Vagina (tissue), 2 donors: Measurements from ENCODE around the gene ANKRD11.

ENCODE experiments used
- CTCF ChIP-seq, 3 experiments: fragments of 450-650 bp in 2 of 3; fragments of 200-600 bp in 1 of 3; sonication (generic) in 1 of 3; IDR thresholded peaks; one replicate each; pipeline ENCODE4 v1.5.1; 2017 to 2019; ENCODE audit warnings: antibody characterized with exemption in 3 of 3, mild to moderate bottlenecking in 2 of 3, moderate library complexity in 2 of 3
- POLR2A ChIP-seq, 2 donors: fragments of 450-650 bp; IDR thresholded peaks; one replicate each; pipeline ENCODE4 v1.6.1; 2017; ENCODE audit warnings: antibody characterized with exemption in 2 of 2, mild to moderate bottlenecking in 2 of 2, moderate library complexity in 2 of 2

GRCh38 chr16:89341279-89341678 is 149.1 kb downstream of the ANKRD11 start:
- TF ChIP-seq CTCF (IDR thresholded peaks at IDR 0.05) (no peak), POLR2A (IDR thresholded peaks at IDR 0.05) (no peak)
